GM12878 (cell line): ENCODE data around the gene OR13H1. TPM values are rescaled to one million over a fixed set of nuclear protein-coding genes. Genes with fewer than 3 reads are reported as not detected.
"Not testable (repeated sequence)": the region's sequence is repeated elsewhere in the genome, so short reads cannot be mapped to it uniquely, and the experiment has no call there.

Source experiments
- ATAC-seq: fragments of 200-7000 bp; cut with Tn5 transposase; 3 replicates; pipeline ENCODE4 v1.9.1; 2020; ENCODE audit warnings: mild to moderate bottlenecking, moderate library complexity
- Bru-seq: library from RNA; stranded (reverse); fragments of 400-500 nt; gene quantifications from one replicate; lab custom pipeline; 2021; lab: Mats Ljungman, UMichigan
- BruChase-seq, 2 experiments: library from RNA; stranded (reverse); fragments of 400-500 nt; gene quantifications; one replicate each; lab custom pipeline; 2021; lab: Mats Ljungman, UMichigan
- BruUV-seq: library from RNA; stranded (reverse); fragments of 400-500 nt; replicated peaks from 2 replicates; lab custom pipeline; 2021; lab: Mats Ljungman, UMichigan
- CTCF ChIA-PET: fragments of 300-600 bp; sonication (Branson Sonifier 250); formaldehyde crosslinking; extraction: SDS; loops from one replicate; lab custom pipeline; 2021; ENCODE audit warnings: inconsistent platforms; lab: Yijun Ruan, JAX
- POLR2A ChIA-PET: fragments of 350-600 bp; formaldehyde crosslinking; extraction: SDS; loops from one replicate; lab custom pipeline; 2021; ENCODE audit warnings: inconsistent platforms; lab: Charles Lee
- RAD21 ChIA-PET: fragments of 300-600 bp; sonication (Branson Sonifier 250); formaldehyde crosslinking; loops from one replicate; lab custom pipeline; 2023; ENCODE audit warnings: antibody characterized with exemption; ENCODE audit not compliant: unreplicated experiment; lab: Charles Lee
- SMC1A ChIA-PET: fragments of 300-600 bp; sonication (Branson Sonifier 250); formaldehyde crosslinking; loops from one replicate; lab custom pipeline; 2023; ENCODE audit not compliant: unreplicated experiment, uncharacterized antibody; lab: Charles Lee
- DNase-seq: peaks from one replicate; pipeline ENCODE4 v3.0.0-alpha.2; 2011; ENCODE audit warnings: low read depth, low spot score
- FAIRE-seq: peaks from 3 replicates; lab custom pipeline; 2011; peaks lifted over from hg19 to GRCh38; lab: Jason Lieb, UNC
- H2AFZ ChIP-seq: 2 replicates; pipeline ENCODE4 v1.6.0; 2011; ENCODE audit warnings: low read depth, low read length, control low read depth; ENCODE audit not compliant: control insufficient read depth
- H3K27ac ChIP-seq: 2 replicates; pipeline ENCODE4 v1.5.1; 2011; ENCODE audit warnings: control low read depth; ENCODE audit not compliant: control insufficient read depth, insufficient read depth
- H3K27me3 ChIP-seq, 2 experiments: replicated peaks in 1 of 2; 2 replicates each; pipeline versions ENCODE4 v1.6.0 to v1.6.1; 2011; ENCODE audit warnings: low read length in 1 of 2; ENCODE audit not compliant: control insufficient read depth in 2 of 2, insufficient read depth in 2 of 2
- H3K36me3 ChIP-seq, 2 experiments: 2 replicates each; pipeline ENCODE4 v1.5.1; 2011; ENCODE audit warnings: low read length in 1 of 2; ENCODE audit not compliant: control insufficient read depth in 2 of 2, insufficient read depth in 2 of 2
- H3K4me1 ChIP-seq: 2 replicates; pipeline ENCODE4 v1.6.1; 2011; ENCODE audit warnings: mild to moderate bottlenecking, low read length, moderate library complexity, mixed read lengths; ENCODE audit not compliant: control insufficient read depth, insufficient read depth
- H3K4me2 ChIP-seq: 2 replicates; pipeline ENCODE4 v1.6.0; 2011; ENCODE audit warnings: control low read depth; ENCODE audit not compliant: control insufficient read depth, insufficient read depth
- H3K4me3 ChIP-seq: fragments of 200-600 bp; sonication (generic); 2 replicates; pipeline ENCODE4 v1.5.1; 2016
- H3K79me2 ChIP-seq: 2 replicates; pipeline ENCODE4 v1.6.0; 2011; ENCODE audit warnings: low read length; ENCODE audit not compliant: control insufficient read depth, insufficient read depth
- H3K9ac ChIP-seq: 2 replicates; pipeline ENCODE4 v1.8.0; 2011; ENCODE audit warnings: low read length, control low read depth, mixed read lengths; ENCODE audit not compliant: control insufficient read depth, insufficient read depth
- H3K9me3 ChIP-seq: replicated peaks from 3 replicates; pipeline ENCODE4 v1.5.1; 2011; ENCODE audit warnings: mild to moderate bottlenecking, low read length; ENCODE audit not compliant: control insufficient read depth, insufficient read depth
- H4K20me1 ChIP-seq: 2 replicates; pipeline ENCODE4 v1.6.0; 2011; ENCODE audit not compliant: control insufficient read depth, insufficient read depth
- CHD1 ChIP-seq: IDR thresholded peaks from 2 replicates; pipeline ENCODE4 v1.6.1; 2012; ENCODE audit warnings: low read depth, low read length, improper control_type of control experiment
- DPF2 ChIP-seq: fragments of 450-650 bp; IDR thresholded peaks from 2 replicates; pipeline ENCODE4 v1.6.1; 2017; ENCODE audit warnings: mild to moderate bottlenecking
- ESRRA ChIP-seq: IDR thresholded peaks from 2 replicates; pipeline ENCODE4 v1.6.1; 2012; ENCODE audit warnings: mild to moderate bottlenecking, low read length, improper control_type of control experiment
- LARP7 ChIP-seq: fragments of 450-650 bp; IDR thresholded peaks from 2 replicates; pipeline ENCODE4 v1.6.1; 2017; ENCODE audit warnings: mild to moderate bottlenecking
- NR2F1 ChIP-seq: fragments of 450-650 bp; conservative IDR thresholded peaks from 2 replicates; pipeline ENCODE4 v1.6.1; 2017; ENCODE audit warnings: mild to moderate bottlenecking
- PML ChIP-seq: IDR thresholded peaks from 2 replicates; pipeline ENCODE4 v1.6.1; 2012; ENCODE audit warnings: low read length, inconsistent platforms
- ZNF384 ChIP-seq: IDR thresholded peaks from 2 replicates; pipeline ENCODE4 v1.6.1; 2012; ENCODE audit warnings: low read depth, mild to moderate bottlenecking, low read length, improper control_type of control experiment, borderline replicate concordance
- WGBS: methylation state at CpG from one replicate; pipeline ENCODE4 v1.1.6; 2016; ENCODE audit warnings: low lambda C conversion rate; ENCODE audit not compliant: insufficient replicate concordance, insufficient coverage; ENCODE audit errors: missing lambda C conversion rate; 5-methylcytosine and 5-hydroxymethylcytosine counted together
- in situ Hi-C: fragments of 300-500 bp; cut with MboI; formaldehyde crosslinking; loops from 9 replicates; pipeline ENCODE4 v1.14.3; 2018; ENCODE audit warnings: mixed read lengths
- intact Hi-C: fragments of 100-400 bp; cut with micrococcal nuclease; formaldehyde crosslinking; loops from one replicate; pipeline ENCODE4 v1.14.2; 2022; ENCODE audit not compliant: unreplicated experiment
- long read RNA-seq, 2 experiments: library from polyadenylated mRNA; unstranded; transcript quantifications; one replicate each; pipeline ENCODE4 v2.0.0, GENCODE V29; 2019 to 2020
- polyA minus RNA-seq, 3 experiments: library from RNA; depleted of rRNA, polyadenylated mRNA; stranded (reverse); fragments of >200 nt; gene quantifications; 2 replicates each; pipeline ENCODE4 v1.2.3, GENCODE V29; 2011
- polyA plus RNA-seq, 11 experiments: library from polyadenylated mRNA; depleted of rRNA in 4 of 11; unstranded in 6 of 11; stranded (reverse) in 5 of 11; fragments of >200 nt; fragmentation: Nextera tagmentation in 4 of 11; fragmentation: Illumina TruSeq in 1 of 11; extraction: Ambion mirVana in 4 of 11; extraction: Trizol in 1 of 11; gene quantifications; 1 replicate in 1 of 11; 2 replicates in 10 of 11; pipeline versions ENCODE4 v1.2.1 to v1.2.3, GENCODE V29; 2011 to 2016; ENCODE audit warnings: inconsistent platforms in 2 of 11, missing spikeins in 2 of 11, low read depth in 1 of 11
- total RNA-seq, 4 experiments: library from RNA; depleted of rRNA in 3 of 4; stranded (reverse); fragments of >200 nt in 3 of 4; fragmentation: Illumina TruSeq in 1 of 4; extraction: Trizol in 1 of 4; gene quantifications; 2 replicates each; pipeline versions ENCODE4 v1.2.1 to v1.2.3, GENCODE V29; 2013 to 2021

OR13H1 gene
- not detected in 2 replicates for total RNA-seq (2013; cell fraction: nucleolus; rRNA removed)
- total RNA-seq (2014; rRNA removed) (not detected in 2 replicates), total RNA-seq (2014; rRNA removed; fragmentation: Illumina TruSeq; extraction: Trizol) (not detected in 2 replicates), total RNA-seq (2021) (not detected in 2 replicates), polyA plus RNA-seq (2011; rRNA removed) (not detected in 2 replicates), polyA plus RNA-seq (2014; fragmentation: Illumina TruSeq; extraction: Trizol) (not detected in 2 replicates), polyA plus RNA-seq (2014; fragmentation: Nextera tagmentation; extraction: Ambion mirVana) (not detected), polyA plus RNA-seq (2014; rRNA removed) (not detected in 2 replicates), polyA plus RNA-seq (2016; fragmentation: Nextera tagmentation; extraction: Ambion mirVana) (not detected), polyA minus RNA-seq (2011; rRNA and poly(A)+ RNA removed) (not detected in 2 replicates), Bru-seq, nascent RNA (not detected), BruChase-seq, experiment 1, labeled RNA remaining after a 6-hour chase (not detected), BruChase-seq, experiment 2, labeled RNA remaining after a 2-hour chase (not detected)
- polyA plus RNA-seq (2011; ENCODE audit: low read depth) = not detected
- not detected in 2 replicates for polyA plus RNA-seq (2011; cell fraction: cytosol; rRNA removed)
- polyA plus RNA-seq (2011; cell fraction: nucleus; rRNA removed) = not detected in 2 replicates
- polyA plus RNA-seq (2012) = not detected in 2 replicates
- polyA minus RNA-seq (2011; cell fraction: cytosol; rRNA and poly(A)+ RNA removed) = not detected in 2 replicates
- polyA minus RNA-seq (2011; cell fraction: nucleus; rRNA and poly(A)+ RNA removed) = not detected in 2 replicates
- long read RNA-seq, experiment 1 = 0 reads
- long read RNA-seq, experiment 2 = 0 reads

DNA sequence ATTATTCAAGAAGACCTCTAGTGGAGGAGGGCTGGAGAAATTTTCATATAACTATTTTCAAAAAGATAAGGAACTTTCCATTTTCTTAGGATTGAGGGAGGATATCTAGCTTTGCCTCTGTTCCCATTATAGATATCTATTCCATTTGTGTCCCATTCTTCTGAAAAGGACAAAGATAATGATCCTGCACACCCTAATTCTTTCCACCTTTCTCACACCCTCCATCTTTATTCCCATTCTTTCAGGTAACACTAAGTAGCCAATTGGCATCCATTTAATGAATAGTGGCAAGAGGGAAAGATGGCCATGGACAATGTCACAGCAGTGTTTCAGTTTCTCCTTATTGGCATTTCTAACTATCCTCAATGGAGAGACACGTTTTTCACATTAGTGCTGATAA is at the start of gene OR13H1:
Gene OR13H1, plus strand, starts transcription at position 301 of the 400 bp plus-strand sequence. Its CDS starts 0 bp downstream, at position 301.
- CTCF ChIA-PET = no interaction called here

GRCh38 chrX:131501556-131501955 is 42.3 kb upstream of the OR13H1 start:
- WGBS = 7% methylated on average over 5 of the region's 5 CpGs
- H3K4me1 ChIP-seq, H3K4me3 ChIP-seq, H3K79me2 ChIP-seq, H3K27ac ChIP-seq, FAIRE-seq, H4K20me1 ChIP-seq, ATAC-seq, CTCF ChIA-PET, H3K9ac ChIP-seq, H3K9me3 ChIP-seq, H3K4me2 ChIP-seq, DNase-seq, in situ Hi-C loops, H2AFZ ChIP-seq, POLR2A ChIA-PET, BruUV-seq, H3K36me3 ChIP-seq, H3K27me3 ChIP-seq, RAD21 ChIA-PET, intact Hi-C loops: not testable (repeated sequence)
- SMC1A ChIA-PET = interaction anchor here (1.0 kb wide), 1 partner anchor 10 kb away, joined by 3 read pairs; no protein-coding TSS in a partner anchor

More for the DNA sequence above, at the start of gene OR13H1:
- BruUV-seq = no TSS peak
- ChIA-PET SMC1A (no interaction called here), RAD21 (no interaction called here), POLR2A (no interaction called here)
- TF ChIP-seq ESRRA = no peak
- TF ChIP-seq NR2F1 = no peak
- no peak for TF ChIP-seq DPF2
- no peak for TF ChIP-seq CHD1
- no peak for TF ChIP-seq PML
- TF ChIP-seq ZNF384 = no peak
- no peak for TF ChIP-seq LARP7
- Histone ChIP-seq H3K36me3 (no peaks in the 10 kb centered on the region), H3K4me2 (no peak within 1 kb of the TSS), H3K4me3 (no peak within 1 kb of the TSS), H3K27me3 (no peaks in the 10 kb centered on the region), H4K20me1 (no peaks in the 10 kb centered on the region), H3K27ac (no peak within 1 kb of the TSS), H3K79me2 (no peaks in the 10 kb centered on the region), H3K9ac (no peak within 1 kb of the TSS), H3K9me3 (no peaks in the 10 kb centered on the region), H3K4me1 (no peaks in the 10 kb centered on the region), H2AFZ (no peak within 1 kb of the TSS)
- intact Hi-C loops = no loop called here
- no peak for DNase-seq
- in situ Hi-C loops = no loop called here
- 5% methylated on average over 1 of the region's 1 CpG for WGBS
- ATAC-seq = no peak
- FAIRE-seq = no peak
